ENCODE data around the gene ARHGAP24. TPM values are rescaled to one million over a fixed set of nuclear protein-coding genes. Genes with fewer than 3 reads are reported as not detected.

Gene ARHGAP24
- total and polyA plus RNA-seq, 2 of the 13 experiments (the other 11 are each of a cell fraction or from before 2014, with no cell fraction given), result 0.07 to 0.55 TPM

DNA sequence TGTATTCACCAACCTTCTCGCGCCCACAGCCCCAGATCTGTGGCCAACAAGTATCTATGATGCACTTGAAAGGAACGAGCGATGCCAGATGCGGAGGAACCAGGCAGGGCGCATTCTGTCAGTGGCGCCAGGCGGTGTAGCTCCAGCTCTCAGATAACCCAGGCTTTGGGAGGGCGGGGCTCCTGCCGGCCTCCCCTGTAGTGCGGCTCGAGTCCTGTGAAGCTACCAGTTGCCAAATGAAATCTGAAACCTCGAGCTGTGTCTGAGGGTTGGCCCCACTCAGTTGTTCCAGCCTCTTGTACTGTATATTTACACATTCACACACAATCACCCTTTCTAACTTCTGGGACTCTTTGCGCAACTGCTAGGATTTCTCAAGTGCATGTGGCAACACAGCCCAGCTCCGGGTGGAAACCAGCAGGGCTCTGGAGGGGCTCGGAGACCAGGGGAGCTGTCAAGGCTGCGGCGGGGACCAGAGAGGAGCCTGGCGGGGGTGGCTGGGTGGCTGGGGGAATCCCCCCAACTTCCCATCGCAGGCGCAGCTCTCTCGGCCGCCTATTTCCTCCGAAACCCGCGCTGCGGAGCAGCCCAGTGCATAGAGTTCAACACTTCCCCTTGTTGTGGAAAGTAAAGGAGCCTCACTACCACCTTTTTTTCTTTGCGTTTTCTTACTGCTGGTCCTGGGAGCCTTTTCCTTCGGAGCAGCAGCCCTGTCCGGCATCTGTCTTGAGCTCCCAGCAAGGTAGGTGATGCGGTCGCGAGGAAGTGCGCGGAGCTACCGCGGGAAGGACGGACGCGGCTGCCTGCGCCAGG, at the start of gene ARHGAP24 (continued):
- TF ChIP-seq ZBTB40 (IDR thresholded peaks at IDR 0.05), result no peak
- peak; percentile 36; the same call in 1 of the 2 replicates for TF ChIP-seq ZBTB40 (CRISPR knock-in tag; IDR thresholded peaks at IDR 0.05)
- TF ChIP-seq SALL1 (CRISPR knock-in tag; IDR thresholded peaks at IDR 0.05), result peak; percentile 62
- no peak for TF ChIP-seq FOXK2 (IDR thresholded peaks at IDR 0.05)
- TF ChIP-seq KAT7 (CRISPR knock-in tag; IDR thresholded peaks at IDR 0.05; ENCODE audit: borderline replicate concordance), result no peak
- no peak for TF ChIP-seq THAP8 (CRISPR knock-in tag; IDR thresholded peaks at IDR 0.05; ENCODE audit: borderline replicate concordance)
- no peak for TF ChIP-seq USF2 (IDR thresholded peaks at IDR 0.05; ENCODE audit: low read depth, low read length)
- TF ChIP-seq USF2 (CRISPR knock-in tag; IDR thresholded peaks at IDR 0.05; ENCODE audit: borderline replicate concordance), result no peak
- TF ChIP-seq ZNF7 (CRISPR knock-in tag; IDR thresholded peaks at IDR 0.05), result no peak
- TF ChIP-seq, protein P1, sequence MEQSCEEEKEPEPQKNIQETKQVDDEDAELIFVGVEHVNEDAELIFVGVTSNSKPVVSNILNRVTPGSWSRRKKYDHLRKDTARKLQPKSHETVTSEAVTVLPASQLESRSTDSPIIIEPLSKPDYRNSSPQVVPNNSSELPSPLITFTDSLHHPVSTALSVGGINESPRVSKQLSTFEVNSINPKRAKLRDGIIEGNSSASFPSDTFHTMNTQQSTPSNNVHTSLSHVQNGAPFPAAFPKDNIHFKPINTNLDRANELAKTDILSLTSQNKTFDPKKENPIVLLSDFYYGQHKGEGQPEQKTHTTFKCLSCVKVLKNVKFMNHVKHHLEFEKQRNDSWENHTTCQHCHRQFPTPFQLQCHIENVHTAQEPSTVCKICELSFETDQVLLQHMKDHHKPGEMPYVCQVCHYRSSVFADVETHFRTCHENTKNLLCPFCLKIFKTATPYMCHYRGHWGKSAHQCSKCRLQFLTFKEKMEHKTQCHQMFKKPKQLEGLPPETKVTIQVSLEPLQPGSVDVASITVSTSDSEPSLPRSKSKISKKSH (CRISPR knock-in tag; IDR thresholded peaks at IDR 0.05; ENCODE audit: borderline replicate concordance), result no peak
- TF ChIP-seq ARNTL (CRISPR knock-in tag; IDR thresholded peaks at IDR 0.05), result no peak
- TF ChIP-seq GFI1 (CRISPR knock-in tag; IDR thresholded peaks at IDR 0.05; ENCODE audit: borderline replicate concordance), result no peak
- TF ChIP-seq, protein P2, sequence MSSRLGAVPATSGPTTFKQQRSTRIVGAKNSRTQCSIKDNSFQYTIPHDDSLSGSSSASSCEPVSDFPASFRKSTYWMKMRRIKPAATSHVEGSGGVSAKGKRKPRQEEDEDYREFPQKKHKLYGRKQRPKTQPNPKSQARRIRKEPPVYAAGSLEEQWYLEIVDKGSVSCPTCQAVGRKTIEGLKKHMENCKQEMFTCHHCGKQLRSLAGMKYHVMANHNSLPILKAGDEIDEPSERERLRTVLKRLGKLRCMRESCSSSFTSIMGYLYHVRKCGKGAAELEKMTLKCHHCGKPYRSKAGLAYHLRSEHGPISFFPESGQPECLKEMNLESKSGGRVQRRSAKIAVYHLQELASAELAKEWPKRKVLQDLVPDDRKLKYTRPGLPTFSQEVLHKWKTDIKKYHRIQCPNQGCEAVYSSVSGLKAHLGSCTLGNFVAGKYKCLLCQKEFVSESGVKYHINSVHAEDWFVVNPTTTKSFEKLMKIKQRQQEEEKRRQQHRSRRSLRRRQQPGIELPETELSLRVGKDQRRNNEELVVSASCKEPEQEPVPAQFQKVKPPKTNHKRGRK (CRISPR knock-in tag; IDR thresholded peaks at IDR 0.05), result no peak
- TF ChIP-seq TBP (CRISPR knock-in tag; IDR thresholded peaks at IDR 0.05), result no peak

All from HepG2 (cell line).